Measurements from ENCODE around the gene CREB3L4.
"Not testable (repeated sequence)": the region's sequence is repeated elsewhere in the genome, so short reads cannot be mapped to it uniquely, and the experiment has no call there.

CREB3L4 gene

GRCh38 chr1:153960206-153960605, 7.5 kb upstream of the CREB3L4 start:
- no peak for DNase-seq

GRCh38 chr1:153961421-153961820, 6.3 kb upstream of the CREB3L4 start:
- no peak for DNase-seq

GRCh38 chr1:153962088-153963029, 5.3 kb upstream of the CREB3L4 start:
- DNase-seq = no peak

GRCh38 chr1:153963030-153963849, 4.5 kb upstream of the CREB3L4 start, which contains the start of gene SLC39A1:
Gene SLC39A1 (minus strand): TSS chr1:153963537. CDS start chr1:153962715, 822 bp downstream.
- DNase-seq = peak; percentile 97

GRCh38 chr1:153963850-153964331, 3.8 kb upstream of the CREB3L4 start:
- no peak for DNase-seq

- no peak for DNase-seq
These were observed 280 bp downstream of the CREB3L4 start for GRCh38 chr1:153968000-153968363.

- DNase-seq = no peak
These were observed 706 bp downstream of the CREB3L4 start for GRCh38 chr1:153968408-153968807.

- DNase-seq = no peak
These were observed 1.3 kb downstream of the CREB3L4 start for GRCh38 chr1:153968972-153969371.

GRCh38 chr1:153970346-153970745, 2.6 kb downstream of the CREB3L4 start:
- no peak for DNase-seq

- DNase-seq = no peak
These were observed 5.4 kb downstream of the CREB3L4 start for GRCh38 chr1:153973071-153973470.

- DNase-seq = no peak
These were observed 5.8 kb downstream of the CREB3L4 start for GRCh38 chr1:153973525-153973924.

- DNase-seq = no peak
These were observed 9.1 kb downstream of the CREB3L4 start for GRCh38 chr1:153976819-153977249.

- DNase-seq = peak; percentile 81
These were observed 9.8 kb downstream of the CREB3L4 start, which contains the start of gene JTB for GRCh38 chr1:153977250-153978240. Gene JTB (minus strand): TSS chr1:153977674. CDS start chr1:153977252, 422 bp downstream.

- no peak for DNase-seq
These were observed 10.7 kb downstream of the CREB3L4 start for GRCh38 chr1:153978274-153978909.

GRCh38 chr1:153979091-153979490, 11.4 kb downstream of the CREB3L4 start:
- not testable (repeated sequence) for DNase-seq

GRCh38 chr1:153981735-153982134, 14.0 kb downstream of the CREB3L4 start:
- not testable (repeated sequence) for DNase-seq

GRCh38 chr1:153984123-153984894, 16.6 kb downstream of the CREB3L4 start:
- DNase-seq = no peak

GRCh38 chr1:153985341-153985912, 17.7 kb downstream of the CREB3L4 start:
- DNase-seq = no peak

- no peak for DNase-seq
These were observed 18.4 kb downstream of the CREB3L4 start, which contains the start of gene RAB13 for GRCh38 chr1:153985941-153986761. Gene RAB13 (minus strand): TSS chr1:153986339. CDS start chr1:153986236, 103 bp downstream.

Measured in T-helper 9 cell (primary cell).